ENCODE measurements around the gene ABCG1.

DNA sequence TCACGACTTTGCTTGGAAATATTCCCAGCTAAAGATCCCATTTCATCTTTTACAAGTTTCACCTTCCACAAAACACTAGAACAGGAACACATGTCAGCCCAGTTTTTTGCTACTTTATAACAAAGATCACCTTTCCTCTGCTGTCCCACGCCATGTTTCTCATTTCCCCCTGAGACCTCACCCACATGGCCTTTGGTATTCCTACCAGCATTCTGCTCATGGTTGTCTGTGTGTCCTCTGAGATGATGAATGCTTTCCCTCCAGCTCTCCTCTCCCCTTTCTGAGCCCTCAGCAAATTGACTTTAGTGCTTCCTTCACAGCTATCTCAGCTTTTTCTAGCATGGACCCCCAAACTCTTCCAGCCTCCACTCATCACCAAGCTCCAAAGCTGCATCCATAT lies 32.3 kb upstream of the ABCG1 start:
- TF ChIP-seq, protein P1, sequence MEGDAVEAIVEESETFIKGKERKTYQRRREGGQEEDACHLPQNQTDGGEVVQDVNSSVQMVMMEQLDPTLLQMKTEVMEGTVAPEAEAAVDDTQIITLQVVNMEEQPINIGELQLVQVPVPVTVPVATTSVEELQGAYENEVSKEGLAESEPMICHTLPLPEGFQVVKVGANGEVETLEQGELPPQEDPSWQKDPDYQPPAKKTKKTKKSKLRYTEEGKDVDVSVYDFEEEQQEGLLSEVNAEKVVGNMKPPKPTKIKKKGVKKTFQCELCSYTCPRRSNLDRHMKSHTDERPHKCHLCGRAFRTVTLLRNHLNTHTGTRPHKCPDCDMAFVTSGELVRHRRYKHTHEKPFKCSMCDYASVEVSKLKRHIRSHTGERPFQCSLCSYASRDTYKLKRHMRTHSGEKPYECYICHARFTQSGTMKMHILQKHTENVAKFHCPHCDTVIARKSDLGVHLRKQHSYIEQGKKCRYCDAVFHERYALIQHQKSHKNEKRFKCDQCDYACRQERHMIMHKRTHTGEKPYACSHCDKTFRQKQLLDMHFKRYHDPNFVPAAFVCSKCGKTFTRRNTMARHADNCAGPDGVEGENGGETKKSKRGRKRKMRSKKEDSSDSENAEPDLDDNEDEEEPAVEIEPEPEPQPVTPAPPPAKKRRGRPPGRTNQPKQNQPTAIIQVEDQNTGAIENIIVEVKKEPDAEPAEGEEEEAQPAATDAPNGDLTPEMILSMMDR (IDR thresholded peaks at IDR 0.05; ENCODE audit: insufficient read depth, low read depth, low read length) = no peak
- no peak for TF ChIP-seq EZH2 (IDR thresholded peaks at IDR 0.05; ENCODE audit: insufficient read depth, low read length)

Data from astrocyte (in vitro differentiated cells and primary cell).